Placental epithelial cell (primary cell): ENCODE data around the gene CNPY1. TPM values are rescaled to one million over a fixed set of nuclear protein-coding genes. Genes with fewer than 3 reads are reported as not detected.

Experiments
- total RNA-seq: library from RNA; depleted of rRNA; stranded (reverse); fragments of >200 nt; gene quantifications from 2 replicates; pipeline ENCODE4 v1.2.3, GENCODE V29; 2012

Gene CNPY1
- total RNA-seq: not detected in 2 replicates

DNA sequence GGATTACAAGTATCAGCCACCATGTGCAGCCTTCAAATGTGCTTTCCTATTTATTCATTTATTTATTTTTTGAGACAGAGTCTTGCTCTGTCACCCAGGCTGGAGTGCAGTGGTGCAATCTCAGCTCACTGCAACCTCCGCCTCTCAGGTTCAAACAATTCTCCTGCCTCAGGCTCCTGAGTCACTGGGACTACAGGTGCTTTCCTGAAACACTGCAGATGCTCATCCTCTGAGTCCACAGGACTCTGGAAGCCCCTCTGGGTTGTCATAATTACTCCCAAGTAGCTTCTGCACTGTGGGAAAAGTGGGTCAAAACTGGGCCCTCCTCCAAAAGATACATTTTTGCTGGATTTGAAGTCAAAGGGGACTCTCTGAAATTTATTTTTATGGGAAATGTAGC lies at the start of gene CNPY1:
TSS of gene CNPY1 (minus strand) at position 111 of the 400 bp plus-strand sequence. CDS start 630 bp downstream, outside the sequence.

DNA sequence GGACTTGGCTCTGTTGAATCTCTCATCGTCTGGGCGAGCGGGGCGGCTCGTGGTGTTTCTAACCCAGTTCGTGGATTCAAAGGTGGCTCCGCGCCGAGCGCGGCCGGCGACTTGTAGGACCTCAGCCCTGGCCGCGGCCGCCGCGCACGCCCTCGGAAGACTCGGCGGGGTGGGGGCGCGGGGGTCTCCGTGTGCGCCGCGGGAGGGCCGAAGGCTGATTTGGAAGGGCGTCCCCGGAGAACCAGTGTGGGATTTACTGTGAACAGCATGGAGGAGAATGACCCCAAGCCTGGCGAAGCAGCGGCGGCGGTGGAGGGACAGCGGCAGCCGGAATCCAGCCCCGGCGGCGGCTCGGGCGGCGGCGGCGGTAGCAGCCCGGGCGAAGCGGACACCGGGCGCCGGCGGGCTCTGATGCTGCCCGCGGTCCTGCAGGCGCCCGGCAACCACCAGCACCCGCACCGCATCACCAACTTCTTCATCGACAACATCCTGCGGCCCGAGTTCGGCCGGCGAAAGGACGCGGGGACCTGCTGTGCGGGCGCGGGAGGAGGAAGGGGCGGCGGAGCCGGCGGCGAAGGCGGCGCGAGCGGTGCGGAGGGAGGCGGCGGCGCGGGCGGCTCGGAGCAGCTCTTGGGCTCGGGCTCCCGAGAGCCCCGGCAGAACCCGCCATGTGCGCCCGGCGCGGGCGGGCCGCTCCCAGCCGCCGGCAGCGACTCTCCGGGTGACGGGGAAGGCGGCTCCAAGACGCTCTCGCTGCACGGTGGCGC lies 88.1 kb downstream of the CNPY1 start, which contains the start of gene EN2:
TSS of gene EN2 (plus strand) at position 19 of the 767 bp plus-strand sequence. CDS start at position 268, 249 bp downstream.

Other genes starting within 250 kb of the CNPY1 start
- 13.0 and 101 TPM in 2 replicates for gene INSIG1, start 248.7 kb downstream of the CNPY1 start, total RNA-seq
- gene EN2, start 88.4 kb downstream of the CNPY1 start, total RNA-seq: not detected in 2 replicates
- 26.0 and 32.6 TPM in 2 replicates for gene RBM33, start 98.1 kb upstream of the CNPY1 start, total RNA-seq